ENCODE results near the gene ZNF540.

- no peak for TF ChIP-seq CTCF (IDR thresholded peaks at IDR 0.05; ENCODE audit: poor library complexity)
- TF ChIP-seq EZH2phosphoT487 (IDR thresholded peaks at IDR 0.05; ENCODE audit: low read depth, severe bottlenecking, unreplicated experiment): no peak
These were observed 29.9 kb upstream of the ZNF540 start for GRCh38 chr19:37564624-37565369.

All from hepatocyte (in vitro differentiated cells).